Measurements from ENCODE around the gene GRAMD2B. TPM values are rescaled to one million over a fixed set of nuclear protein-coding genes. Genes with fewer than 3 reads are reported as not detected.
"Not testable (repeated sequence)": the region's sequence is repeated elsewhere in the genome, so short reads cannot be mapped to it uniquely, and the experiment has no call there.

Gene GRAMD2B
- total RNA-seq, 3 donors from 2014 or later, result 38.1 to 206 (median 103) TPM

DNA sequence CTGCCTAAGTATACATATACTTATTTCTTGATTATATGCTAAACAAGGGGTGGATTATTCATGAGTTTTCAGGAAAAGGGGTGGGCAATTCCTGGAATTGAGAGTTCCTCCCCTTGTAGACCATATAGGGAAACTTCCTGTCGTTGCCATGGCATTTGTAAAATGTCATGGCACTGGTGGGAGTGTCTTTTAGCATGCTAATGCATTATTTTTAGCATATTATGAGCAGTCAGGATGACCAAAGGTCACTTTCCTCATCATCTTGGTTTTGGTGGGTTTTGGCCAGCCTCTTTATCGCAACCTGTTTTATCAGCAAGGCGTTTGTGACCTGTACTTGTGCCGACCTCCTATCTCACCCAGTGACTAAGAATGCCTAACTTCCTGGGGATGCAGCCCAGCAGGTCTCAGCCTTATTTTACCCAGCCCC lies 90.9 kb downstream of the GRAMD2B start:
- no peak for DNase-seq (ENCODE audit: low spot score in 2 of 2)
- TF ChIP-seq POLR2AphosphoS5 (IDR thresholded peaks at IDR 0.05) (no peak), POLR2A (IDR thresholded peaks at IDR 0.05) (no peak)
- TF ChIP-seq, protein P1, sequence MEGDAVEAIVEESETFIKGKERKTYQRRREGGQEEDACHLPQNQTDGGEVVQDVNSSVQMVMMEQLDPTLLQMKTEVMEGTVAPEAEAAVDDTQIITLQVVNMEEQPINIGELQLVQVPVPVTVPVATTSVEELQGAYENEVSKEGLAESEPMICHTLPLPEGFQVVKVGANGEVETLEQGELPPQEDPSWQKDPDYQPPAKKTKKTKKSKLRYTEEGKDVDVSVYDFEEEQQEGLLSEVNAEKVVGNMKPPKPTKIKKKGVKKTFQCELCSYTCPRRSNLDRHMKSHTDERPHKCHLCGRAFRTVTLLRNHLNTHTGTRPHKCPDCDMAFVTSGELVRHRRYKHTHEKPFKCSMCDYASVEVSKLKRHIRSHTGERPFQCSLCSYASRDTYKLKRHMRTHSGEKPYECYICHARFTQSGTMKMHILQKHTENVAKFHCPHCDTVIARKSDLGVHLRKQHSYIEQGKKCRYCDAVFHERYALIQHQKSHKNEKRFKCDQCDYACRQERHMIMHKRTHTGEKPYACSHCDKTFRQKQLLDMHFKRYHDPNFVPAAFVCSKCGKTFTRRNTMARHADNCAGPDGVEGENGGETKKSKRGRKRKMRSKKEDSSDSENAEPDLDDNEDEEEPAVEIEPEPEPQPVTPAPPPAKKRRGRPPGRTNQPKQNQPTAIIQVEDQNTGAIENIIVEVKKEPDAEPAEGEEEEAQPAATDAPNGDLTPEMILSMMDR (IDR thresholded peaks at IDR 0.05), result no peak
- Histone ChIP-seq H3K4me3 (no peak overlapping the region), H3K36me3 (no peaks in the 10 kb centered on the region), H3K9me3 (no peaks in the 10 kb centered on the region), H3K27me3 (no peaks in the 10 kb centered on the region), H3K4me1 (peaks cover 0 to 8% of the 10 kb centered on the region in 2 donors), H3K27ac (peak overlapping the region; percentile 79 to 88)
- intact Hi-C loops (cut with DNase I; ENCODE audit: low total_unique reads), result no loop called here

DNA sequence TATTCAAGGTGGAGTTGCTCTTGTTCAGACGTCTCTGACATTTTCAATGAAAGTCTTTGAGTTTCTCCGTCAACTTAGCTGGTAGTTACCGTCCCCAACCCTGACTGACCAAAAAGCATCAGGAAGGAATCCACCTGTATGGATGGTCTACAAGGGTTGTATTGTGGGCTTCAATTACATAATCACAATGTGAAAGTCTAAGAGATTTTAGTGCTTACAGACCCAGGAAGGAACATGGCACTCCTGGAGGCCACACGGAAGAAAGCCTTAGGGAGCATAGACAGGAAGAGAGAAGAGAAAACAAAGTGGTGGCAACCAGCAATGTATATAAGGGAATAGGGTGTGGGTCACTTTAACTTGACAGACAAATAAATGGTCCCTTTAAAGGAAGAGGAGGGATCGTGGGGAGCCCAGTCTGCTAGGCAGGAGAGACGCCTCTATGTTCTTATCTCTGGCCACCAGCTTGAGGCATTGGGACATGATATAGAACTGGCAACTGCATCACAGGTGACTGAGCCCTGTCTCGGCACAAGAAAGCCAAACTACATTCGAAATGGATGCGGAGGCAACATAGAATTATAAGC lies 91.4 kb downstream of the GRAMD2B start:
- H3K27ac ChIP-seq, result peak overlapping the region; percentile 79 to 88
- H3K9me3 ChIP-seq, result no peaks in the 10 kb centered on the region
- TF ChIP-seq POLR2A (IDR thresholded peaks at IDR 0.05) (no peak), POLR2AphosphoS5 (IDR thresholded peaks at IDR 0.05) (no peak)
- TF ChIP-seq, protein P1 (IDR thresholded peaks at IDR 0.05), result no peak
- H3K4me3 ChIP-seq, result no peak overlapping the region
- DNase-seq (ENCODE audit: low spot score in 2 of 2), result no peak
- intact Hi-C loops (cut with DNase I; ENCODE audit: low total_unique reads), result no loop called here
- no peaks in the 10 kb centered on the region for H3K36me3 ChIP-seq
- H3K27me3 ChIP-seq, result no peaks in the 10 kb centered on the region
- H3K4me1 ChIP-seq, result peaks cover 3 to 8% of the 10 kb centered on the region in 2 donors

DNA sequence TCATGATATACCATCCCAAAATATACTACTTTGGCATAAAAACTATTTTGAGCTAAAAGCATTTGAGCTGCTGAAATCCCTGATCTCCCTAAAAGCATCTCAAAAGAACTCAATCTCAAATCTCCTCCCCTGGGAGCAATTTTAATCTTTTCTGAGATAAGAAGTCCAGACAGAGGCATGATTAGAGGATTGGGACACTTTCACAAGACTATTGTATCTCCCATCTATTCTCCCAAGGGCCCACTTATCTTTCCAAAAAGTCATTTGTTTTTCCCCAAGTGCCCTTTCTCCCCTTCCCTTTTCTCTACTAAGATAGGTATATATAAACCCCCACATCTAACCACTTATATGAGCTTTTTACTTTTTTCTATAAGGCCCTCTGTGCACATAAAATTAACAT lies 92.1 kb downstream of the GRAMD2B start:
- Histone ChIP-seq H3K4me1 (peaks cover 8 to 9% of the 10 kb centered on the region in 2 donors), H3K27ac (peak overlapping the region; percentile 79 to 88), H3K27me3 (no peaks in the 10 kb centered on the region), H3K9me3 (no peaks in the 10 kb centered on the region), H3K4me3 (no peak overlapping the region), H3K36me3 (no peaks in the 10 kb centered on the region)
- no peak for DNase-seq (ENCODE audit: low spot score in 2 of 2)
- TF ChIP-seq, protein P1 (IDR thresholded peaks at IDR 0.05), result no peak
- TF ChIP-seq POLR2A (IDR thresholded peaks at IDR 0.05) (no peak), POLR2AphosphoS5 (IDR thresholded peaks at IDR 0.05) (no peak)
- intact Hi-C loops (cut with DNase I; ENCODE audit: low total_unique reads), result no loop called here

DNA sequence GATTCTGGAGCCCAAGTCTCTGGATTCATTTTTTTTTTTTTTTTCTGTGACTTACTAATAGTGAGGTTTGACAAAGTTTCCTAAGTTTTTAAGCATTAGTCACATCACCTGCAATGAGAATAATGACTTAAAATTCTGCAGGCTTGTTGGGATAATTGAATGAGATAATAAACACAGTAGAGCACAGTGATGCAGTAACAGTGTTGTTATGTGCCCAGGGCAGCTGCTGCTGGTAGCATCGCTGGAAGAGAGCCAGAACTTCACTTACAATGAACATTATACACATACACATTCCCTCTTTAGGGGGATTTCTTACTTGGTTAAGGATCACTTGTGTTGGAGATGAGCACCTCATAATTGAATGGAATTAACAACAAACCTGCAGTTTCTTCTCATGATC lies 92.9 kb downstream of the GRAMD2B start:
- intact Hi-C loops (cut with DNase I; ENCODE audit: low total_unique reads), result no loop called here
- peaks cover 8 to 11% of the 10 kb centered on the region in 2 donors for H3K4me1 ChIP-seq
- DNase-seq (ENCODE audit: low spot score in 2 of 2), result no peak

DNA sequence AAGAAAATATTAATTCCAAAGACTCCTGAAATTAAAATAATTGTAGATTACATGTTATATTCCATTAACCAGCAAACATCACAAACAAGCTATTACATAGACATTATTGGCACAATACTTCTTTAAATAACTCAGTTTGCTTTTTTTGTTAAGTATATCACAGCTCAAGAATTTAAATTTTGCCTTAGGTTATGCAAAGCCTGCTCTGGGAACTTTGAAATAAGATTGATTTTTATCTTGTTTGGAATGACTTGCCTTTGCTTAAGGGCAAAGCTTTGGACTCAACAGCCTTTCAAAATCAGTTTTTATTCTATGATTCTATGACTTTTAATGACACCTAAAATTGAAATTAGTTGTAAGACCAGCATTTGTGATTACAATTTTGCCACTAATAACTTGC lies 93.6 kb downstream of the GRAMD2B start:
- H3K27ac ChIP-seq, result peak overlapping the region; percentile 54 to 88
- peaks cover 8 to 13% of the 10 kb centered on the region in 2 donors for H3K4me1 ChIP-seq
- no peak overlapping the region for H3K4me3 ChIP-seq
- TF ChIP-seq, protein P1 (IDR thresholded peaks at IDR 0.05), result no peak
- TF ChIP-seq POLR2AphosphoS5 (IDR thresholded peaks at IDR 0.05) (no peak), POLR2A (IDR thresholded peaks at IDR 0.05) (no peak)
- no peak for DNase-seq (ENCODE audit: low spot score in 2 of 2)
- no peaks in the 10 kb centered on the region for H3K36me3 ChIP-seq
- no peaks in the 10 kb centered on the region for H3K9me3 ChIP-seq
- no peaks in the 10 kb centered on the region for H3K27me3 ChIP-seq
- intact Hi-C loops (cut with DNase I; ENCODE audit: low total_unique reads), result no loop called here

More for the DNA sequence above, 92.9 kb downstream of the GRAMD2B start:
- no peaks in the 10 kb centered on the region for H3K36me3 ChIP-seq
- no peaks in the 10 kb centered on the region for H3K9me3 ChIP-seq
- H3K27me3 ChIP-seq, result no peaks in the 10 kb centered on the region
- H3K27ac ChIP-seq, result peak overlapping the region; percentile 54 to 88
- TF ChIP-seq POLR2A (IDR thresholded peaks at IDR 0.05), result no peak
- no peak for TF ChIP-seq POLR2AphosphoS5 (IDR thresholded peaks at IDR 0.05)
- TF ChIP-seq, protein P1 (IDR thresholded peaks at IDR 0.05), result no peak
- H3K4me3 ChIP-seq, result no peak overlapping the region

DNA sequence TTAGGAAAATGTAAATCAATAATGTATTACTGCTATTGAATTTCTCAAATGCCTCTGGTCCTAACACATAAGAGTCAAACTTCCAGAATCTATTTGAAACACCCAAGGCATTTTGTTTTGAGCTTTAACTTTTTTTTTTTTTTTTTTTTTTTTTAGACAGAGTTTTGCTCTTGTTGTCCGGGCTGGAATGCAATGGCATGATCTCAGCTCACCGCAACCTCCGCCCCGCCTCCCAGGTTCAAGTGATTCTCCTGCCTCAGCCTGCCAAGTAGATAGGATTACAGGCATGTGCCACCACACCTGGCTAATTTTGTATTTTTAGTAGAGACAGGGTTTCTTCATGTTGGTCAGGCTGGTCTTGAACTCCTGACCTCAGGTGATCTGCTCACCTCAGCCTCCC lies 96.0 kb downstream of the GRAMD2B start:
- intact Hi-C loops (cut with DNase I; ENCODE audit: low total_unique reads); H3K36me3 ChIP-seq; H3K27me3 ChIP-seq; H3K9me3 ChIP-seq: not testable (repeated sequence)
- H3K27ac ChIP-seq, result peak overlapping the region; percentile 87 to 88
- H3K4me1 ChIP-seq, result peaks cover 0 to 15% of the 10 kb centered on the region in 2 donors
- DNase-seq (ENCODE audit: low spot score in 2 of 2), result peak in 1 of 2 donors; percentile 89
- H3K4me3 ChIP-seq, result peak overlapping the region in 1 of 3 donors; percentile 24

All from breast epithelium (tissue), 4 donors.